ENCODE results near the gene DHFR. TPM values are rescaled to one million over a fixed set of nuclear protein-coding genes. Genes with fewer than 3 reads are reported as not detected.

Gene DHFR
- total RNA-seq, 1 experiment from 2014 or later = 72.2 TPM

GRCh38 chr5:80634193-80634592, 20.6 kb downstream of the DHFR start:
- no peaks in the 10 kb centered on the region for H3K79me1 ChIP-seq (ENCODE audit: insufficient read depth, low read depth, low read length, poor library complexity, severe bottlenecking)
- no peak overlapping the region for H3K4me2 ChIP-seq (ENCODE audit: insufficient read depth, insufficient read length, low read length)
- no peak overlapping the region for H3K14ac ChIP-seq (ENCODE audit: insufficient read depth, low read length)
- no peak overlapping the region for H2AFZ ChIP-seq (ENCODE audit: low read length)
- H3K23me2 ChIP-seq (ENCODE audit: insufficient read length, low read depth, low read length, poor library complexity, severe bottlenecking) = no peaks in the 10 kb centered on the region
- no peaks in the 10 kb centered on the region for H3K9me3 Mint-ChIP-seq
- no peak overlapping the region for H2BK120ac ChIP-seq (ENCODE audit: low read depth, low read length, poor library complexity, severe bottlenecking)
- H2BK15ac ChIP-seq (ENCODE audit: low read depth, low read length) = no peak overlapping the region
- TF ChIP-seq, protein P1, sequence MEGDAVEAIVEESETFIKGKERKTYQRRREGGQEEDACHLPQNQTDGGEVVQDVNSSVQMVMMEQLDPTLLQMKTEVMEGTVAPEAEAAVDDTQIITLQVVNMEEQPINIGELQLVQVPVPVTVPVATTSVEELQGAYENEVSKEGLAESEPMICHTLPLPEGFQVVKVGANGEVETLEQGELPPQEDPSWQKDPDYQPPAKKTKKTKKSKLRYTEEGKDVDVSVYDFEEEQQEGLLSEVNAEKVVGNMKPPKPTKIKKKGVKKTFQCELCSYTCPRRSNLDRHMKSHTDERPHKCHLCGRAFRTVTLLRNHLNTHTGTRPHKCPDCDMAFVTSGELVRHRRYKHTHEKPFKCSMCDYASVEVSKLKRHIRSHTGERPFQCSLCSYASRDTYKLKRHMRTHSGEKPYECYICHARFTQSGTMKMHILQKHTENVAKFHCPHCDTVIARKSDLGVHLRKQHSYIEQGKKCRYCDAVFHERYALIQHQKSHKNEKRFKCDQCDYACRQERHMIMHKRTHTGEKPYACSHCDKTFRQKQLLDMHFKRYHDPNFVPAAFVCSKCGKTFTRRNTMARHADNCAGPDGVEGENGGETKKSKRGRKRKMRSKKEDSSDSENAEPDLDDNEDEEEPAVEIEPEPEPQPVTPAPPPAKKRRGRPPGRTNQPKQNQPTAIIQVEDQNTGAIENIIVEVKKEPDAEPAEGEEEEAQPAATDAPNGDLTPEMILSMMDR (conservative IDR thresholded peaks at IDR 0.05) = no peak
- no peak overlapping the region for H3K23ac ChIP-seq (ENCODE audit: insufficient read length, low read depth, low read length)
- H3K27ac ChIP-seq (ENCODE audit: insufficient read length, low read depth, low read length) = no peak overlapping the region
- H3T11ph ChIP-seq (ENCODE audit: low read length) = no peak overlapping the region
- no peak overlapping the region for H3K56ac ChIP-seq (ENCODE audit: insufficient read length, low read depth, low read length)
- H2BK12ac ChIP-seq (ENCODE audit: insufficient read length, low read depth, low read length) = no peak overlapping the region
- H3K4ac ChIP-seq (ENCODE audit: low read depth, low read length) = no peak overlapping the region
- H2BK20ac ChIP-seq (ENCODE audit: low read depth, low read length, poor library complexity, severe bottlenecking) = no peak overlapping the region
- H3K27ac Mint-ChIP-seq = no peak overlapping the region
- H3K9ac ChIP-seq (ENCODE audit: extremely low read depth, insufficient read length, low read length) = no peak overlapping the region
- no peak overlapping the region for H2BK5ac ChIP-seq (ENCODE audit: insufficient read length, low read length)
- no peaks in the 10 kb centered on the region for H4K20me1 ChIP-seq (ENCODE audit: control insufficient read depth, insufficient read depth, insufficient read length)
- no peaks in the 10 kb centered on the region for H3K27me3 ChIP-seq (ENCODE audit: insufficient read depth, low read length)
- DNase-seq = no peak
- H4K91ac ChIP-seq (ENCODE audit: insufficient read length, low read depth, low read length) = no peak overlapping the region
- H2AK5ac ChIP-seq (ENCODE audit: insufficient read length, low read length) = no peak overlapping the region
- H3K18ac ChIP-seq (ENCODE audit: insufficient read length, low read depth, low read length) = no peak overlapping the region
- H3K4me1 ChIP-seq (ENCODE audit: insufficient read depth, low read length) = no peaks in the 10 kb centered on the region
- no peak overlapping the region for H3K4me3 Mint-ChIP-seq
- H4K5ac ChIP-seq (ENCODE audit: insufficient read length, low read depth, low read length) = no peak overlapping the region
- no peaks in the 10 kb centered on the region for H3K4me1 Mint-ChIP-seq
- no peaks in the 10 kb centered on the region for H3K79me2 ChIP-seq (ENCODE audit: insufficient read depth, low read length)
- H3K9me3 ChIP-seq (ENCODE audit: control insufficient read depth, low read depth, low read length) = no peaks in the 10 kb centered on the region
- no peaks in the 10 kb centered on the region for H3K27me3 Mint-ChIP-seq (ENCODE audit: low read depth)
- H4K8ac ChIP-seq (replicated peaks; ENCODE audit: insufficient read length, low read depth, low read length) = no peak overlapping the region
- H3K36me3 Mint-ChIP-seq (ENCODE audit: insufficient read depth in 1 of 3, low read depth in 3 of 3) = peaks cover 44 to 84% (median 82%) of the 10 kb centered on the region in 3 experiments; a peak in 6 of 7 replicates
